NT2/D1 (cell line): ENCODE measurements around the gene BCKDK.

Experiments
- YY1 ChIP-seq: IDR thresholded peaks from 2 replicates; pipeline ENCODE4 v1.6.1; 2011; ENCODE audit not compliant: insufficient read length, insufficient read depth
- ZNF274 ChIP-seq: IDR thresholded peaks from 2 replicates; pipeline ENCODE4 v1.6.1; 2011; ENCODE audit warnings: mild to moderate bottlenecking, low read depth, low read length

DNA sequence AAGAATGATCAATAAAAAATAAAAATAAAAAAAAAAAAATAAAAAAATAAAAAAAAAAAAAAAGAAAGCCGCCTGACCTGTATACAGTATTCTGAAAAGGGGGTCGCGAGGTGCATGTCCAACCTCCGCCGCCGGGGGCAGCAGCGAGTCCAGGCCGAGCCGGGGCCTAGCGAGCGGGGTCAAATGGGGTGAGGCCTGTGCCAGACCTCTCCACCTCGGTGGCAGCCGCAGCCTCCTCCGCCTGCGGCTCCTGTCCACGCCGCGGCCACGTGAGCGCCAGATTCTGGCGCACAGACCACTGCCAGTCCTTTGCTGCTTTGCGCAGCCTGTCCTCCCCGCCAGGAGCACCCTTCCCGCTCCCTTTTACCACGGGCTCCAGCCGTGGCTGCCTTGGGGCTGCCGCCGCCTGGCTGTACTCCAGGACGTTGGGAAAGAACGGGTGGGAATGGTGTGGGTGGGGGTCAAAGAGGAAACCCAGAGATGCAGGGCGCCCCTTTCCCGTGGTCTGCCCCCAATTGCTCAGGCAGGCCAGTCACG, 2.4 kb upstream of the BCKDK start:
- TF ChIP-seq YY1 (no peak), ZNF274 (no peak)
